Liver (tissue), 9 donors: ENCODE results near the gene SYK. TPM values are rescaled to one million over a fixed set of nuclear protein-coding genes. Genes with fewer than 3 reads are reported as not detected.

Experiments
- DNase-seq: peaks from one replicate; pipeline ENCODE4 v3.0.0-alpha.2; 2017; ENCODE audit warnings: low spot score
- H3K27ac ChIP-seq, 2 donors: one replicate each; pipeline ENCODE4 v1.7.0; 2013; ENCODE audit warnings: inconsistent platforms in 2 of 2, low read length in 2 of 2, control low read depth in 1 of 2, low read depth in 1 of 2, mild to moderate bottlenecking in 1 of 2
- H3K27me3 ChIP-seq, 4 donors: one replicate each; pipeline versions ENCODE4 v1.6.1 to v1.7.0; 2013; ENCODE audit warnings: low read length in 3 of 4, inconsistent platforms in 1 of 4, mild to moderate bottlenecking in 1 of 4, moderate library complexity in 1 of 4; ENCODE audit not compliant: control insufficient read depth in 4 of 4, insufficient read depth in 4 of 4
- H3K36me3 ChIP-seq, 4 donors: one replicate each; pipeline versions ENCODE4 v1.6.1 to v1.7.0; 2013; ENCODE audit warnings: low read length in 3 of 4, mild to moderate bottlenecking in 3 of 4, low read depth in 1 of 4, moderate library complexity in 1 of 4; ENCODE audit not compliant: control insufficient read depth in 4 of 4, insufficient read depth in 3 of 4
- H3K4me1 ChIP-seq, 4 donors: one replicate each; pipeline versions ENCODE4 v1.6.1 to v1.7.0; 2013; ENCODE audit warnings: low read length in 3 of 4, mild to moderate bottlenecking in 3 of 4, moderate library complexity in 1 of 4; ENCODE audit not compliant: control insufficient read depth in 4 of 4, insufficient read depth in 4 of 4
- H3K4me3 ChIP-seq, 3 donors: one replicate each; pipeline versions ENCODE4 v1.6.1 to v1.7.0; 2013; ENCODE audit warnings: low read length in 3 of 3, control low read depth in 1 of 3, low read depth in 1 of 3, mild to moderate bottlenecking in 1 of 3
- H3K9ac ChIP-seq, 2 donors: one replicate each; pipeline ENCODE4 v1.7.0; 2013; ENCODE audit warnings: low read length in 2 of 2, mild to moderate bottlenecking in 2 of 2, moderate library complexity in 2 of 2, control low read depth in 1 of 2, low read depth in 1 of 2
- H3K9me3 ChIP-seq, 4 donors: one replicate each; pipeline versions ENCODE4 v1.6.1 to v1.7.0; 2013; ENCODE audit warnings: low read length in 3 of 4; ENCODE audit not compliant: control insufficient read depth in 4 of 4
- EGR1 ChIP-seq, 2 donors: IDR thresholded peaks; 2 replicates each; pipeline ENCODE4 v1.6.1; 2016 to 2018; ENCODE audit warnings: antibody characterized with exemption in 2 of 2, low read depth in 2 of 2
- FOXA1 ChIP-seq: IDR thresholded peaks from 2 replicates; pipeline ENCODE4 v1.6.1; 2016; ENCODE audit warnings: antibody characterized with exemption
- FOXA2 ChIP-seq: IDR thresholded peaks from 2 replicates; pipeline ENCODE4 v1.6.1; 2016; ENCODE audit warnings: antibody characterized with exemption
- GABPA ChIP-seq, 2 donors: IDR thresholded peaks in 1 of 2; conservative IDR thresholded peaks in 1 of 2; 2 replicates each; pipeline ENCODE4 v1.6.1; 2016; ENCODE audit warnings: antibody characterized with exemption in 2 of 2, mild to moderate bottlenecking in 1 of 2, moderate library complexity in 1 of 2
- HNF4A ChIP-seq, 2 donors: conservative IDR thresholded peaks; 2 replicates each; pipeline ENCODE4 v1.6.1; 2016; ENCODE audit warnings: antibody characterized with exemption in 2 of 2, mild to moderate bottlenecking in 2 of 2
- HNF4G ChIP-seq: IDR thresholded peaks from 2 replicates; pipeline ENCODE4 v1.6.1; 2016; ENCODE audit warnings: antibody characterized with exemption
- JUND ChIP-seq, 2 donors: IDR thresholded peaks; 2 replicates each; pipeline ENCODE4 v1.6.1; 2016; ENCODE audit warnings: antibody characterized with exemption in 2 of 2
- NR2F2 ChIP-seq: IDR thresholded peaks from 2 replicates; pipeline ENCODE4 v1.6.1; 2016; ENCODE audit warnings: antibody characterized with exemption
- RAD21 ChIP-seq, 2 donors: IDR thresholded peaks; 2 replicates each; pipeline ENCODE4 v1.6.1; 2016; ENCODE audit warnings: antibody characterized with exemption in 2 of 2, mild to moderate bottlenecking in 2 of 2
- RXRA ChIP-seq, 2 donors: IDR thresholded peaks; 2 replicates each; pipeline ENCODE4 v1.6.1; 2017 to 2018; ENCODE audit warnings: antibody characterized with exemption in 2 of 2, mild to moderate bottlenecking in 1 of 2
- SP1 ChIP-seq: IDR thresholded peaks from 2 replicates; pipeline ENCODE4 v1.6.1; 2018; ENCODE audit warnings: antibody characterized with exemption, mild to moderate bottlenecking
- TAF1 ChIP-seq: conservative IDR thresholded peaks from 2 replicates; pipeline ENCODE4 v1.6.1; 2016; ENCODE audit warnings: antibody characterized with exemption, mild to moderate bottlenecking
- YY1 ChIP-seq: IDR thresholded peaks from 2 replicates; pipeline ENCODE4 v1.6.1; 2016; ENCODE audit warnings: antibody characterized with exemption, mild to moderate bottlenecking
- WGBS: extraction: QIAGEN DNeasy Blood & Tissue Kit; methylation state at CpG from one replicate; pipeline ENCODE4 v1.1.7; 2013; 5-methylcytosine and 5-hydroxymethylcytosine counted together
- polyA plus RNA-seq, 2 donors: library from polyadenylated mRNA; stranded (reverse) in 1 of 2; unstranded in 1 of 2; fragments of 200-250 nt in 1 of 2; fragments of >200 nt in 1 of 2; fragmentation: Nextera tagmentation in 1 of 2; extraction: Ambion mirVana in 1 of 2; gene quantifications; one replicate each; pipeline versions ENCODE4 v1.2.1 to v1.2.3, GENCODE V29; 2013 to 2015
- total RNA-seq, 2 donors: library from RNA; depleted of rRNA; stranded (reverse); fragments of >200 nt; gene quantifications; one replicate each; pipeline ENCODE4 v1.2.3, GENCODE V29; 2014
- TF ChIP-seq, protein P1 (sequence below): IDR thresholded peaks from 2 replicates; pipeline ENCODE4 v1.6.1; 2016; ENCODE audit warnings: antibody characterized with exemption
- TF ChIP-seq, protein P2 (sequence below): IDR thresholded peaks from 2 replicates; pipeline ENCODE4 v1.6.1; 2016; ENCODE audit warnings: antibody characterized with exemption, mild to moderate bottlenecking
- TF ChIP-seq, protein P3 (sequence below): fragments of 150-350 bp; IDR thresholded peaks from 2 replicates; pipeline ENCODE4 v1.5.1; 2017; ENCODE audit warnings: improper control_type of control experiment, low read depth, low read length; ENCODE audit not compliant: missing input control
- TF ChIP-seq, protein P4 (sequence below): IDR thresholded peaks from 2 replicates; pipeline ENCODE4 v1.6.1; 2016; ENCODE audit warnings: antibody characterized with exemption
- TF ChIP-seq, protein P5 (sequence below): IDR thresholded peaks from 2 replicates; pipeline ENCODE4 v1.6.1; 2016; ENCODE audit warnings: antibody characterized with exemption
- donor health status: healthy.
- donor health status: healthy.
- donor health status: healthy.
- donor health status: healthy.
- donor health status: healthy.

Gene SYK
- total and polyA plus RNA-seq, 4 donors, result 2.0 to 15.4 (median 4.1) TPM

DNA sequence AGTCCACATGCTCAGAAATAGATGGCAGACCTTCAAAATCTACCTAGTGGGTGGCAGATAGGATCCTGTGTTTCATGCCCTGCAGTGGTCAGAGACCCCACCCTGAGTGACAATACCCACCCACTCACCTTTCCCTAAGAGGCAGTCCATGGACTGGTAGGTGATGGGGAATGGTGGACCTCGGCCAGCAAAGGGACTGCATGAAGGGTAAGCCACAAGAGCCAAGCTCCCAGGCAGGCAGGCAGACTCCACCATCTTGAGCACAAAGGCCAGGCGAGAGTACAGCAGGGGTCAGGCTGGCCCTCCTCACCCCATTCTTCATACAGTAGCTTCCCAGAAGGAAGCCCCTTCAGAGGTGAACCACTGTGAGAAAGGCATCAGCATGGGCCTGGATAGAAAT is 78.4 kb downstream of the SYK start:
- Histone ChIP-seq H3K27me3 (no peaks in the 10 kb centered on the region), H3K9ac (no peak overlapping the region), H3K4me3 (no peak overlapping the region), H3K4me1 (no peaks in the 10 kb centered on the region), H3K9me3 (no peaks in the 10 kb centered on the region), H3K36me3 (peaks cover 0 to 15% (median 0%) of the 10 kb centered on the region in 4 donors), H3K27ac (no peak overlapping the region)
- DNase-seq, result no peak
- 85% methylated on average over 2 of the region's 2 CpGs for WGBS
- TF ChIP-seq, protein P1, sequence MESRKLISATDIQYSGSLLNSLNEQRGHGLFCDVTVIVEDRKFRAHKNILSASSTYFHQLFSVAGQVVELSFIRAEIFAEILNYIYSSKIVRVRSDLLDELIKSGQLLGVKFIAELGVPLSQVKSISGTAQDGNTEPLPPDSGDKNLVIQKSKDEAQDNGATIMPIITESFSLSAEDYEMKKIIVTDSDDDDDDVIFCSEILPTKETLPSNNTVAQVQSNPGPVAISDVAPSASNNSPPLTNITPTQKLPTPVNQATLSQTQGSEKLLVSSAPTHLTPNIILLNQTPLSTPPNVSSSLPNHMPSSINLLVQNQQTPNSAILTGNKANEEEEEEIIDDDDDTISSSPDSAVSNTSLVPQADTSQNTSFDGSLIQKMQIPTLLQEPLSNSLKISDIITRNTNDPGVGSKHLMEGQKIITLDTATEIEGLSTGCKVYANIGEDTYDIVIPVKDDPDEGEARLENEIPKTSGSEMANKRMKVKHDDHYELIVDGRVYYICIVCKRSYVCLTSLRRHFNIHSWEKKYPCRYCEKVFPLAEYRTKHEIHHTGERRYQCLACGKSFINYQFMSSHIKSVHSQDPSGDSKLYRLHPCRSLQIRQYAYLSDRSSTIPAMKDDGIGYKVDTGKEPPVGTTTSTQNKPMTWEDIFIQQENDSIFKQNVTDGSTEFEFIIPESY, result no peak

DNA sequence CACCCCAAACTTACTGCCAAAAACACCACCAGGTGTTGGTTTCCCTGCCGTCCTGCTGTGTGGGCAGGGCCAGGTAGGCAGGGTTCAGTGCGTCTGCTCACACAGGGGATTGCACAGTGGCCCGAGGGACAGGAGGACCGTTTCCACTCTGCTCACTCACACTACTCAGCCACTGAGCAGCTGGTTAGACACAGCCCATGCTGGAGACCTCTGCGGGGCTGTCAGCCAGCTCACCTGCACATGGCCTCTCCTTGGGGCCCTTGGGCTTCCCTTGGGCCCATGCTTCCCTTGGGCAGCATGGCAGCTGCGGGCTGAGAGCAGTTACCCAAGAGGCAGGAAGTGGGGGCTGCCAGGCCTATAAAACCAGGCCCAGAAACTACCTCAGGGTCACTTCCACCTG is 79.0 kb downstream of the SYK start:
- TF ChIP-seq, protein P2, sequence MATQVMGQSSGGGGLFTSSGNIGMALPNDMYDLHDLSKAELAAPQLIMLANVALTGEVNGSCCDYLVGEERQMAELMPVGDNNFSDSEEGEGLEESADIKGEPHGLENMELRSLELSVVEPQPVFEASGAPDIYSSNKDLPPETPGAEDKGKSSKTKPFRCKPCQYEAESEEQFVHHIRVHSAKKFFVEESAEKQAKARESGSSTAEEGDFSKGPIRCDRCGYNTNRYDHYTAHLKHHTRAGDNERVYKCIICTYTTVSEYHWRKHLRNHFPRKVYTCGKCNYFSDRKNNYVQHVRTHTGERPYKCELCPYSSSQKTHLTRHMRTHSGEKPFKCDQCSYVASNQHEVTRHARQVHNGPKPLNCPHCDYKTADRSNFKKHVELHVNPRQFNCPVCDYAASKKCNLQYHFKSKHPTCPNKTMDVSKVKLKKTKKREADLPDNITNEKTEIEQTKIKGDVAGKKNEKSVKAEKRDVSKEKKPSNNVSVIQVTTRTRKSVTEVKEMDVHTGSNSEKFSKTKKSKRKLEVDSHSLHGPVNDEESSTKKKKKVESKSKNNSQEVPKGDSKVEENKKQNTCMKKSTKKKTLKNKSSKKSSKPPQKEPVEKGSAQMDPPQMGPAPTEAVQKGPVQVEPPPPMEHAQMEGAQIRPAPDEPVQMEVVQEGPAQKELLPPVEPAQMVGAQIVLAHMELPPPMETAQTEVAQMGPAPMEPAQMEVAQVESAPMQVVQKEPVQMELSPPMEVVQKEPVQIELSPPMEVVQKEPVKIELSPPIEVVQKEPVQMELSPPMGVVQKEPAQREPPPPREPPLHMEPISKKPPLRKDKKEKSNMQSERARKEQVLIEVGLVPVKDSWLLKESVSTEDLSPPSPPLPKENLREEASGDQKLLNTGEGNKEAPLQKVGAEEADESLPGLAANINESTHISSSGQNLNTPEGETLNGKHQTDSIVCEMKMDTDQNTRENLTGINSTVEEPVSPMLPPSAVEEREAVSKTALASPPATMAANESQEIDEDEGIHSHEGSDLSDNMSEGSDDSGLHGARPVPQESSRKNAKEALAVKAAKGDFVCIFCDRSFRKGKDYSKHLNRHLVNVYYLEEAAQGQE, result no peak
- TF ChIP-seq, protein P3, sequence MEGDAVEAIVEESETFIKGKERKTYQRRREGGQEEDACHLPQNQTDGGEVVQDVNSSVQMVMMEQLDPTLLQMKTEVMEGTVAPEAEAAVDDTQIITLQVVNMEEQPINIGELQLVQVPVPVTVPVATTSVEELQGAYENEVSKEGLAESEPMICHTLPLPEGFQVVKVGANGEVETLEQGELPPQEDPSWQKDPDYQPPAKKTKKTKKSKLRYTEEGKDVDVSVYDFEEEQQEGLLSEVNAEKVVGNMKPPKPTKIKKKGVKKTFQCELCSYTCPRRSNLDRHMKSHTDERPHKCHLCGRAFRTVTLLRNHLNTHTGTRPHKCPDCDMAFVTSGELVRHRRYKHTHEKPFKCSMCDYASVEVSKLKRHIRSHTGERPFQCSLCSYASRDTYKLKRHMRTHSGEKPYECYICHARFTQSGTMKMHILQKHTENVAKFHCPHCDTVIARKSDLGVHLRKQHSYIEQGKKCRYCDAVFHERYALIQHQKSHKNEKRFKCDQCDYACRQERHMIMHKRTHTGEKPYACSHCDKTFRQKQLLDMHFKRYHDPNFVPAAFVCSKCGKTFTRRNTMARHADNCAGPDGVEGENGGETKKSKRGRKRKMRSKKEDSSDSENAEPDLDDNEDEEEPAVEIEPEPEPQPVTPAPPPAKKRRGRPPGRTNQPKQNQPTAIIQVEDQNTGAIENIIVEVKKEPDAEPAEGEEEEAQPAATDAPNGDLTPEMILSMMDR, result no peak
- TF ChIP-seq, protein P4, sequence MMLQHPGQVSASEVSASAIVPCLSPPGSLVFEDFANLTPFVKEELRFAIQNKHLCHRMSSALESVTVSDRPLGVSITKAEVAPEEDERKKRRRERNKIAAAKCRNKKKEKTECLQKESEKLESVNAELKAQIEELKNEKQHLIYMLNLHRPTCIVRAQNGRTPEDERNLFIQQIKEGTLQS, result no peak
- TF ChIP-seq JUND (IDR thresholded peaks at IDR 0.05), result no peak
- TF ChIP-seq, protein P5, sequence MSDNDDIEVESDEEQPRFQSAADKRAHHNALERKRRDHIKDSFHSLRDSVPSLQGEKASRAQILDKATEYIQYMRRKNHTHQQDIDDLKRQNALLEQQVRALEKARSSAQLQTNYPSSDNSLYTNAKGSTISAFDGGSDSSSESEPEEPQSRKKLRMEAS, result no peak
- TF ChIP-seq, protein P1, result no peak
- TF ChIP-seq HNF4G, result no peak
- TF ChIP-seq YY1, result no peak
- no peak for TF ChIP-seq HNF4A (conservative IDR thresholded peaks at IDR 0.05)
- TF ChIP-seq NR2F2, result no peak
- no peak for TF ChIP-seq FOXA1
- no peak for TF ChIP-seq RXRA (IDR thresholded peaks at IDR 0.05)
- TF ChIP-seq TAF1, result no peak
- no peak for TF ChIP-seq GABPA (IDR thresholded peaks at IDR 0.05 in 1 of 2, conservative IDR thresholded peaks at IDR 0.05 in 1 of 2)
- TF ChIP-seq EGR1 (IDR thresholded peaks at IDR 0.05; ENCODE audit: low read depth in 2 of 2), result no peak
- TF ChIP-seq SP1, result no peak
- no peak for TF ChIP-seq FOXA2
- TF ChIP-seq RAD21 (IDR thresholded peaks at IDR 0.05), result no peak
- Histone ChIP-seq H3K9ac (no peak overlapping the region), H3K9me3 (peaks cover 0 to 2% (median 0%) of the 10 kb centered on the region in 4 donors), H3K36me3 (peaks cover 0 to 15% (median 0%) of the 10 kb centered on the region in 4 donors), H3K27me3 (no peaks in the 10 kb centered on the region), H3K4me1 (no peaks in the 10 kb centered on the region), H3K27ac (no peak overlapping the region), H3K4me3 (no peak overlapping the region)
- DNase-seq, result no peak
- WGBS, result 82% methylated on average over 6 of the region's 6 CpGs
